T follicular helper cell (primary cell): ENCODE data around the gene HOXD1.

ENCODE experiments used
- DNase-seq: peaks from one replicate; pipeline ENCODE4 v3.0.0-alpha.2; 2020; ENCODE audit warnings: low read depth

The HOXD1 gene

DNA sequence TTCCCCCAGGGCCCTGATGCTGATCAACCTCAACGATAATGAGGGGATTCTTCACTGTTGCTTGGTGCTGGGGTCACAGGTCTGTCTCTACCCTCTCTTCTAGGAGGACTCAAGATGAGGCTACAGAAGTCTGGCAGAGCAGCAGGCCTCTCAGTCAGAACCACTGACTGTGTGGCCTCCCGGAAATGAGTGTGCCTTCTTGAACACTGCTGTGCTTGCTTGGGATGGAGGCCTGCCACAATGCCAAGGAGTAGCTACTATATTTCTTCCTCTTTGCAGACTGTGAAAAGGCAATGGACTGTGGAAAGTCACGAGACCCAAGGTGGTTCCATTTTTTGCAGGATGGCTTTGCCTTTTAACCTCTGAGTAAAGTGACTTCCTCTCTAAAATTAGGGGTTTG is 5.8 kb upstream of the HOXD1 start:
- no peak for DNase-seq

DNA sequence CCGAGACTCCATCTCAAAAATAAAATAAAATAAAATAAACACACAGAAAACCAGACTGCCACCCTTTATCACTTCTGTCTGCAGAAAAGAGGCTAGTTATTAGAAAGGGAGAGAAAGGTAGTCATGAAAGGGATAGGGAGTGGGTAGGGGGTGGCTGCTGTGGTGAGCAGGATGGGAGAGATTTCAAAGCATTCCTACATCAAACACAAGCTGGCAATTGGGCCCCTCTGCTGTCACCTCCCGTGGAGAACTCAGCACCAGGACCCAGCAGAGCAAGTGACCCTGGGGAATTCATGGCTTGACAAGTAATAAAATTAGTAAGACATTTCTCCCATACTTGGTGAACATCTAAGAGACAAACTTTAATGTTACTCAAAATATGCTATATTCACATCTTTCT is 3.7 kb upstream of the HOXD1 start:
- DNase-seq = no peak

DNA sequence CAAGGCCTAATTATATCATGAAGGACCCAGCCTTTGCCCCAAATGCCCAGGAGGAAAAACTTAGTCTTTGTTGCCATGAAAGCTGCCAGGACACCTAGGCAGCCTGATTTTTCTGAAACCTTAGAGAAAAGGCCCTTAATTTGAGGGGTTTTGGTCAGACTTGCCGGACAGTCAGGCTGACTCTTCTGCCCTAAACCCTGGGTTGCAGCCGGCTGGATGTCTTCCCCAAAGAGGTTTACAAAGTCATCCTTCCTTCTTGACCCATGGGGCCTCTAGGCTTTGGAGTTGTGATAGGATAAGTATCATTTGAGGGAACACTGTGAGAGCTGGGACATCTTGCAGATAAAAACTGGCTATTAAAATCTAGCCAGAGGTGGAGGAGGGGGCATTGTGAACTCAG is 2.4 kb upstream of the HOXD1 start:
- DNase-seq = no peak

DNA sequence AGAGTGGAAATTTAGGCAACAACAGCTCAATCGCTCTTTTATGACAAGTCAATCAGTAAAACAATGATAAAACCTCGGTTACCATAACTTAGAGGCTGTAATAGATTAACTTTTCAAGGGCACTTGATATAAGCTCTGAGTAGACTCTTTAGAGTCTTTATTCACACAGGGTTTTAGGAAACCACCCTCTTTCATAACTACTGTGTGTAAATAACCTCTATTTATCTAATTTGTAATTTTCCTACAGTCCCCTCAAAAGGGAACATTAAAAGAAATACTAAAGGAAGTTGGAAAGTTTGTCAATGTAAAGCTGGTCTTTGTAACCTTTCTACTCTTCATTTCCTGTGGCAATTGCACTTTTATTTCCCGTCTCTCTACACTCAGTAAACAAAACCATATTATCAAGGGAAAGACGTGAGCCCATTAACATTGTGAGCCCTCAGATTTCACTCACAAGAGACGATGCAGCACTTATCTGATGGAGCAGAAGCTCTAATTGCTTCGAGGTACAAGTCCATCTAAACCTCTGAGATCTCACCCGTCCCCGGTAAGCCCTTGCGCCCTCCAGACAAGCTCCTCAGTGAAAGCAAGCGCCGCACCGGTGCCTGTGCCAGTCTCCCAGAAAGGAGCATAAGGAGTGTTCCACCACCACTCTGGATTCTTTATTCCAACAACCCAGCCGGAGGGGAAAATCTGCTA is 1.1 kb upstream of the HOXD1 start:
- DNase-seq = no peak

DNA sequence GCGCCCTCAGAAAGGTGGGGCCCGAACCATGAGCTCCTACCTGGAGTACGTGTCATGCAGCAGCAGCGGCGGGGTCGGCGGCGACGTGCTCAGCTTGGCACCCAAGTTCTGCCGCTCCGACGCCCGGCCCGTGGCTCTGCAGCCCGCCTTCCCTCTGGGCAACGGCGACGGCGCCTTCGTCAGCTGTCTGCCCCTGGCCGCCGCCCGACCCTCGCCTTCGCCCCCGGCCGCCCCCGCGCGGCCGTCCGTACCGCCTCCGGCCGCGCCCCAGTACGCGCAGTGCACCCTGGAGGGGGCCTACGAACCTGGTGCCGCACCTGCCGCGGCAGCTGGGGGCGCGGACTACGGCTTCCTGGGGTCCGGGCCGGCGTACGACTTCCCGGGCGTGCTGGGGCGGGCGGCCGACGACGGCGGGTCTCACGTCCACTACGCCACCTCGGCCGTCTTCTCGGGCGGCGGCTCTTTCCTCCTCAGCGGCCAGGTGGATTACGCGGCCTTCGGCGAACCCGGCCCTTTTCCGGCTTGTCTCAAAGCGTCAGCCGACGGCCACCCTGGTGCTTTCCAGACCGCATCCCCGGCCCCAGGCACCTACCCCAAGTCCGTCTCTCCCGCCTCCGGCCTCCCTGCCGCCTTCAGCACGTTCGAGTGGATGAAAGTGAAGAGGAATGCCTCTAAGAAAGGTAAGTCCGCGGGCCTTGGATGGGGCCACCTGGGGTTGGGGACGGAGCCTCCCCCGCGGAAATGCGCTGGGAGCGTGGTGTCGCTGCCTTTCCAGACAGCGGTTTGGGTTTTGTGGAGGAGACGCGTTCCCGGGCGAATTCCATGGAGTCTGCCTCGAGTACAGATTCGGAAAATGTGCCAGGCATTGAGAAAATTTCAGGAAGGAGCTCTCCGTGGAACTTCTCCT is 559 bp downstream of the HOXD1 start:
- DNase-seq = no peak

DNA sequence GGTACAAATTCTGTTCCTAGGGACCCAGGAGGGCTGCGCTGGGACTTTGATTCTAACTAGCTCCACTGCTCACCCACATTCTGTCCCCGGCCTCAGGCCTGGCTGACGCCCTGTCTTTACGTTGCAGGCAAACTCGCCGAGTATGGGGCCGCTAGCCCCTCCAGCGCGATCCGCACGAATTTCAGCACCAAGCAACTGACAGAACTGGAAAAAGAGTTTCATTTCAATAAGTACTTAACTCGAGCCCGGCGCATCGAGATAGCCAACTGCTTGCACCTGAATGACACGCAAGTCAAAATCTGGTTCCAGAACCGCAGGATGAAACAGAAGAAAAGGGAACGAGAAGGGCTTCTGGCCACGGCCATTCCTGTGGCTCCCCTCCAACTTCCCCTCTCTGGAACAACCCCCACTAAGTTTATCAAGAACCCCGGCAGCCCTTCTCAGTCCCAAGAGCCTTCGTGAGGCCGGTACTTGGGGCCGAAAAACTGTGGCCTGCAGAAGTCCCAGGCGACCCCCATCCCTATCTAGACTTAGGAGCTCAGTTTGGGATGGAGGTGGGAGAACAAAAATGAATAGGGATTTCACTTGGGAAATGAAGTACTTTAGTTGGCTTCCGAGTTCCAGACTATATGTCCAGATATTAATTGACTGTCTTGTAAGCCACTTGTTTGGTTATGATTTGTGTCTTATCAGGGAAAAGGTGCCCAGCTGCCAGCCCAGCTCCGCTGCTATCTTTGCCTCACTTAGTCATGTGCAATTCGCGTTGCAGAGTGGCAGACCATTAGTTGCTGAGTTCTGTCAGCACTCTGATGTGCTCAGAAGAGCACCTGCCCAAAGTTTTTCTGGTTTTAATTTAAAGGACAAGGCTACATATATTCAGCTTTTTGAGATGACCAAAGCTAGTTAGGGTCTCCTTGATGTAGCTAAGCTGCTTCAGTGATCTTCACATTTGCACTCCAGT is 1.5 kb downstream of the HOXD1 start:
- no peak for DNase-seq

DNA sequence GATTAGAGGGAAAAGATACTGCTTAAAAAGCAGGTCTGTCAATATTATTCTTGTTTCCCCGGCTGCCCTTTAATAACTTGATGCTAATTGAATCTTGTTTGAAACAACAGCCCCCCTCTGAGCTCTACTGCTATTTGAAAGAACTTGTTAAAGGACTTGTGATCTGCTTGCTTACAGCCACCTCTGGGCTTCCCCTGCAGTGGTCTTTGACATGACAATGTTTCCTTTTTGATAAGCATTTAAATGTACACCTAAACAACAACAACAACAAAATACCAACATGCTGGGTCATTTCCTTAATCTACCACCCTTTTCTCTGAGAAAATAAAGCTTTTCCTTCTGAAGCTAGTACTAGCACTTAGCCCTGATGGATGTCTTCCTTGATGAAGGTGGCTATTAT is 3.9 kb downstream of the HOXD1 start:
- no peak for DNase-seq

DNA sequence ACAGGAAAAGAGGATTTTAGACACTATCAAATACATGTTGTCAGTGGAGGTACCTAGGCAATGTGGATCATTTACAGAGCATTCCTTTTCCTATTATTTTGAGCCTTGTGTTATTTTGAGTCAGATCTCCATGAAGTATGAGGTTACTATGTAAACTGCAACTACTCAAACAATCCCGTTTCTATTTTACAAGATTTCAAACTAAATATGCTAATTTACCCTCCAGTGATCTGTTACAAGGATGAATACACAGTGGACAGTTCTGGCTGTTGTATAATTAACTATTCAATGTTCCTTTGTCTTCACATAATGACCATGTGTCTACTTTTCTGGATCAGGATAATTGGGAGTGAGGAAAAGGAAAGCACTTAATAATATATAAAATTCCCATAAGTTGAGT is 4.6 kb downstream of the HOXD1 start:
- DNase-seq = no peak

DNA sequence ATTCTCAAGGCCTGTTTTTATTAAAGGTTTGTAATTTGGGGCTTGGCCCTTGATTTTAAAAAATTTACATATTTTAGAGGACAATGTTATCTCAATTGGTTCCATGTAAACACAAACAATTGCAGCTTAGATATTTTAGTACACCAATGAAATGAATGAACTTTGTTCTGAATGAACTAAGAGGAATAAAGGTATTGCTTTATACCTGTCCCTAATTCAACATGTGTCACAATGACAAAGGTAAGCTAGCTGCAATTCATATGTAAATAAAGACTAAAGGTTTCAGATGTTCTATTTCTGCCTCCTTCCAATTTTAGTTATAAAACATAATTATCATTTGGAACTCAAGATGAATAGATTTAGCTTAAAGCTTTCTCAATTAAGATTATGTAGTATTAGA is 11.4 kb downstream of the HOXD1 start:
- DNase-seq = no peak

DNA sequence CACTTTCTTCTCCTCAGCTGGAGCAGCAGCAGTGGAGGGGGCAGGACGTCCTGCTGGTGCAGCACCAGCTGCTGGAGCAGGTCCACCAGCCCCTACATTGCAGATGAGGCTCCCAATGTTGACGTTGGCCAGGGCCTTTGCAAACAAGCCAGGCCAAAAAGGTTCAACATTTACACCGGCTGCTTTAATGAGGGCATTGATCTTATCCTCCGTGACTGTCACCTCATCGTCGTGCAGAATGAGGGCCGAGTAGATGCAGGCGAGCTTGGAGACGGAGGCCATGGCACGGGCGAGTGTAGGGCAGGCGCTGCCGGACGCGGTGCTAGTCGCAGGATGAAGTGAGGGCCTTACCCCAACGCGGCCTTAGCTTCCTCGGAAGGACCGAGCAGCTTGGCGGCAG is 12.5 kb downstream of the HOXD1 start:
- DNase-seq = no peak

DNA sequence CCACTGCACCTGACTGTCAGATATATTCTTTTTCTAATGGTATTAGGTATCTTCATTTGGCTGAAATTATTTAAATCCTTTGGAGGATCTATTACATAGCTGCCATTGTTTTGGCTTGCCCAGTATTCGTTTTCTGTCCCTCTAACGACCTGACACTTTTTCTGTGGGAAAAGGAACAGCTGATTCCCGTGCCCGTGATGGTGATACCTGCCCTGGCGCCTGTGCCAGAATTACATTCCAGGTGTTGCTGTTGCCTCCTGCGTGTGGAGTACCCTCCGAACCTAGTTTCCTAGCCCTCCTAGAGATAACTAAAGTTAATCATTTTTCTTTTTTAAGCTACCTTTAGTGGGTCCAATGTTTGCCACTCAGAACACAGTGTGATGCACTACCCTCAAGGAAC is 14.0 kb downstream of the HOXD1 start:
- no peak for DNase-seq

DNA sequence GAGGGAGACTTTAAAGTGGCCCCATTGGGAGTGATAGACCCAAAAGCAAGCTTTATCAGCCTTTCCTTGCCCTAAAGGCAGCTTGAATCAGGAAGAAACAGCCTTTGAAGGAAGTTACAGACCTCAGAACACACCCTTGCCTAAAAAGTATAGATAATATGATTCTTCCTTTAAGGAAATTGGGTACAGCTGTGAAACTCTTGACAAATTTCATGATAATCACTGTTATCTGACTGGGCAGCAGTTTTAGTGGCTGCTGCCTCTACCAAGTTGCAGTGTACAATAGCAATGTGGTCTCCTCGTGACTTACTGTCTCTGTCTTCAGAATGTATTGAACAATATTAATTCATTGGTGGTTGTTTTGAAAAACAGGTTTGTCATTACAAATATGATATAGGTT is 16.7 kb downstream of the HOXD1 start:
- no peak for DNase-seq

DNA sequence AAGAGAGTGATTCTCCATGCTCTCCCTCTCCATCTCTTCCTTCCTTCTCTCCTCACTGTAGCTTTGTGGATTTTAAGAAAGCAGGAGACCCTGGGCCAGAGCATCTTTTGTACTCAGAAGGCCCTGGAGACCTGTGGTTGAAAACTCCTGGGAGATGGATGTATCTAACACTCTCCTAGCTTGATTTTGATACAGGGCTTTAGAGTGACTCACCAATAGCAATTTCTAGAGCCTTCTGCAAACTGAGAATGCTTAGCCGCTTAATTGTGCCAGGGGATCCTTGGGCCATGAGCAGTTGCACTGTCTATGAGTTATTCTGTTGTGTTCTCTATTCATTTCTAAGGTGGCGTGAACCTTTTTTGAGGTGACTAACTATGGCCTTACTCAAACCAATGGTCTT is 17.7 kb downstream of the HOXD1 start:
- no peak for DNase-seq

DNA sequence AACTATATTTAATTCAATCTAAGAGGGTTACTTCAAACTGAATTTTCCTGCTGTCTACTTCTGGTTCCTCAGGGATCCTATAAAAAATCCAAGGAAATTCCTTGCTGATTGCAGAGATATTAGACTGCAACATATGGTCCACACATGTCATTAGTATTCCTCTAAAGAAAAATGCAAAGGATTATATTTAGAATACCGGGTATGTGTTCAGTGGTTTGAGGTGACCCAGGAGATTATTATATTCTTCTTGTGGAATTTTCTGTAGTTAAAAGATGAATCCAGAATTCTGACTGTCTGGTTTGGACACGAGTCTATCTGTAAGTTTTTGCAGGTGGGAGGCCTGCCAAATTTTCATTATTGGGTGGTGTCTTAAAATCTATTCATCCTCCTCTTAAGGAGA is 18.2 kb downstream of the HOXD1 start:
- no peak for DNase-seq

DNA sequence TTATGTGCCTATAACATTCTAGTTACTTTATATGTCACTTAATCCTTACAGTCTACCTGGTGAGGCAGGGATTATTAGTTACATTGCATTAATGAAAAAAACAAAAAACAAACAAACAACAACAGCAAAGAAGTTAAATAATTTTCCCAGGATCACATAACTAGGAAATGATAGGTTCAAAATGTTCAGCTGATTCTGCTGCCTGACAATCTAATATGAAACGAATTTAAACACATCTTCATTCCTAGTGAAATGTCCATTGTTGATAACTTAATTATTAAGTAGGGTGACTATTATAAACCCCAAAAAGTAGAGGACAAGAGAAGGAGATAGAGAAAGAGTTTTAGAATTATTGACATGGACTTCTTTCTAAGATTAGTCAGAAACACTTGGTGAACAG is 22.6 kb downstream of the HOXD1 start:
- DNase-seq = no peak

DNA sequence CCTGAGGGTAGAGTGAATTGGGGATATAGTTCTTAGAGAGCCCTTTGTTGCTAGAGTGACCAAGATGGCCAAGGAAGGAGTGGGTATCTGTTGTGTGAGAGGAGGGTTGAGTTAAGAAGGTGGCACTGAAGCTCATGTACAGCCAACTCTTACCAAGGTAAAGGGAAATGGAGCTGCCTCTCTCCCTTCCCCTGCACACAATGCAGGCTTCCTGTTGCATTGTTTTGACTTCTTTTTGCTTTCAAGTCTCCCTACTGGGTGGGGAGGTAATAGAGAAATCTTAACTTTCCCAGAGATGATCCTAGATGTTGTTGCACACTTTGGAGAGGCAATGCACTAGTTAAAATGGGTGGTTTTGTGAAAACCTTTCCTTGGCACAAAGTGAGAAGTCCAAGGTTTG is 23.8 kb downstream of the HOXD1 start:
- DNase-seq = no peak

DNA sequence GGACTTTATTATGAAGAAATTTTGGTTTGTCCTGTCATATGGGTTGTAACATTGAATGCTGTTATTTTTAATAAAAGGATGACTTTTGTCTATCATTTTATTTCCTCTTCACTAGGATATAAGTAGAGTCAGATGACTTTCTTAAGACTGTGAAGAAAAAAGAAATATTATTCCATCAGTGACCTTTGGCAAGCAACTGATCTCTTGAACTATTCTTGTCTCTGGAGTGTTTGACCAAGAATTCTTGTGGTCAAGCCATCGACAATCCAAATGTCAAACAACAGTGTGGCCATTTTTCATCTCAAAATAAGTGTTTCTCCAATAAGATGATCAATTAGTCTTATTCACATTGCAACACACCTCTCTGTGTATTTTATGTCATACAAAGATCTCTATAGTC is 24.9 kb downstream of the HOXD1 start:
- DNase-seq = no peak

DNA sequence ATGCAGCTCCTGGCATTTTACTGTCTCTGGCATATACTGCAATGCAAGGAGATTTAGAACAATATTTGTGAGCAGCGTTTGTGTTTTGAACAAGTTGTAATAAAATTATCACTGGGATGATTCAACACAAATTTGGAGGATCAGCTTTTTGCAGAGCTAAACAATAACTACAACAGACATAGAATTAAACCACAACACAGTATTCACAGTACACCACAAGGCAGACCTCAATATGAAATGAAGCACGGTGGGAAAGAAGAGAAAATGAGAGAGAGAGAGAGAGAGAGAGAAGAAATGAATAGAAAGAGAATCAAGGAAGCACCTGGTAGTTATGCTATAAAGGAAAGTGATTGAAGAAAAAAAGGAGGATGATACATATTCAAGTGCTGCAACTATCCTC is 39.4 kb downstream of the HOXD1 start:
- no peak for DNase-seq

DNA sequence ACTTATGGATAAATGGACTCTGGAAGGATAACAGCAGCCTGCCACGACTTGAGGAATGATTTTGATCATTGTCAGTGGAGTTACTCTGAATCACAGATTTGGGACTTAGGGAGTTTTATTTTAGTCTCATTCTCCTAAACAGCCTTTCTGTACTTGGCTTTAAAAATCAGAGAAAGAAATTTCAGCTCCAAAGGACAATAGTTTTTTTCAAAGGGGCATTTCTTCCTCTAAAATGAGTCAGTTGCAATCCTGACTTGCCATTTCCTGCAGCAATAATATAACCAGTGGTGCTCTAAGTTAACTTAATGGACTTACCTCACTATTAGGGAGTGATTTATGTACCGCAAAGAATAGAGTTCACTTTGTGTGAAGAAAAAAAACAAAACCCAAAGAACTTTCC is 45.7 kb downstream of the HOXD1 start:
- no peak for DNase-seq

DNA sequence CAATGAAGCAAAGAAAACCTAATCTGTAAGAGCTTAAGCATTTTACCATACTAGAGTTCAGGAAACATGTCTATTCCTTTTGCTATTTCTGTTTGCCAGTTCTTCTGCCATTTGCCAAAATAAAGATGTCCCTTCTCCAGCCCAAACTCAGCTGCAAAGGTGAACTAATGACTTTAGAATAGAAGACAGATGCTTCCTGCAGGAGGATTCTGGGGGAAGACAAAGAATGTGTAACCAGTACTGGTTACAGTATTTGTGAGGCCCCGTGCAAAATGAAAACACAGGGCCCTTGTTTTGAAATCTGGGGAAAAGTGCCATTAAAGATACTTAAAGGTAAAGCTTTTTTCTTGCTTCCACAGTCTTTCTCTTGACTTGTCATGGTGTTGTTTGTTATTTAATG is 46.5 kb downstream of the HOXD1 start:
- DNase-seq = no peak

DNA sequence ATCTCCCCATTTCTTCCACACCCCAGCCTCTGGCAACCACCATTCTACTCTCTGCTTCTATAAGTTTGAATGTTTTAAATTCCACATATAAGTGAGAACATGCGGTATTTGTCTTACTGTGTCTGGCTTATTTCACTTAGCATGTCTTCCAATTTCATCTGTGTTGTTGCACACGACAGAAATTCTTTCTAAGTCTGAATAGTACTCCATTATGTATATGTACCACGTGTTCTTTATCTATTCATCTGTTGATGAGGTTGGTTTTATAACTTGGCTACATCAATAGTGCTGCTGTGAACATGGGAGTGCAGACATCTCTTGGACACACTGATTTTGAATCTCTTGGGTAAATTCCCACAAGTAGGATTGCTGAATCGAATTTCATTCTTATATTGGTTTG is 49.0 kb downstream of the HOXD1 start:
- DNase-seq = no peak

DNA sequence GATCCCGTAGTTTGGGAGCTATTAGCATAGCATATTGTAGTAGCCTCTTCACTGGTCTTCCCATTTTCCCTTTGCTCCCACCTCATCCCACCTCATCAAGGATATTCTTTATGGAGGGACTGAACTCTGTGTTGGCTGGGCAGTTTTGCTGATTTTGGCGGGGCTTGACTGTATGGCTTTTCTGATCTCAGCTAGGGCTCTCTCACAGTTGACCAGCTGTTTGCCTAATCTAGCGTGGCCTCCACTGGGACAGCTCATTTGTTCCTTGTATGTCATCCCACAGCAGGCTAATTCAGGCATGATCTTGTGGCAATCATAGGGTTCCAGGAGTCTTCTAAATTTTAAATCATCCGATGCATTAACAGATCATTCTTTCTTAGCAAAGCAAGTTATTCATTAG is 50.6 kb downstream of the HOXD1 start:
- DNase-seq = no peak

DNA sequence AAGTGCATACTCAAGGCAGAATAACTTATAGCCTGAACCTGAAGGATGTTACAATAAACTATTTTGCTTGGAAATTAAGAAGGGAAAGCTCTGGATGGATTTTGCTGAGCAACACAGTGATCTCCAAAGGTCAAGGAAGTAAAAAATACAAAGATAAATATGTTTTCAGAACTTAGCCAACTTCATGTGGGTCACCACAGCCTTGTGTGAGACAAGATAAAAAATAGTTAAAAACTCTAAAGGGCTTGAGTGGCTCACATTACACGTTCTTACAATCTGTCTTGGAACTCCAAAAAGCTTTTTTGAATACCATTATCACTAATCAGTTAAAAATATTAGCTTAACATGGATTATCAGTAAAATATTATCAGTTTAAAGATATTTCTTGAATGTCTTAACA is 51.8 kb downstream of the HOXD1 start:
- no peak for DNase-seq
